A673 (cell line): Measurements from ENCODE around the gene TDRD15. TPM values are rescaled to one million over a fixed set of nuclear protein-coding genes. Genes with fewer than 3 reads are reported as not detected.

Source experiments
- Bru-seq: library from RNA; stranded (reverse); fragments of 400-500 nt; gene quantifications from one replicate; lab custom pipeline; 2021; lab: Mats Ljungman, UMichigan
- BruChase-seq, 2 experiments: library from RNA; stranded (reverse); fragments of 400-500 nt; gene quantifications; one replicate each; lab custom pipeline; 2021; lab: Mats Ljungman, UMichigan
- BruUV-seq: library from RNA; stranded (reverse); fragments of 400-500 nt; replicated peaks from 2 replicates; lab custom pipeline; 2021; lab: Mats Ljungman, UMichigan
- CTCF ChIA-PET: fragments of 300-600 bp; sonication (Branson Sonifier 250); formaldehyde crosslinking; loops from one replicate; lab custom pipeline; 2022; ENCODE audit warnings: antibody characterized with exemption; lab: Charles Lee
- POLR2A ChIA-PET: fragments of 300-600 bp; sonication (Branson Sonifier 250); formaldehyde crosslinking; loops from one replicate; lab custom pipeline; 2022; ENCODE audit warnings: antibody characterized with exemption; ENCODE audit not compliant: low non-redundant PET; lab: Charles Lee
- DNase-seq: peaks from one replicate; pipeline ENCODE4 v3.0.0-alpha.2; 2015; ENCODE audit warnings: low spot score
- H3K27ac ChIP-seq: fragments of 200-600 bp; sonication (generic); 2 replicates; pipeline ENCODE4 v1.5.1; 2016; ENCODE audit warnings: mixed run types, low read depth, mild to moderate bottlenecking, mixed read lengths, antibody characterized with exemption, low read length; ENCODE audit not compliant: poor library complexity, severe bottlenecking
- H3K27me3 ChIP-seq: fragments of 200-600 bp; sonication (generic); replicated peaks from 2 replicates; pipeline ENCODE4 v1.6.1; 2017; ENCODE audit warnings: mixed run types, low read depth, mild to moderate bottlenecking, mixed read lengths, antibody characterized with exemption, low read length; ENCODE audit not compliant: insufficient read depth, poor library complexity
- H3K36me3 ChIP-seq: fragments of 200-600 bp; sonication (generic); 2 replicates; pipeline ENCODE4 v1.6.1; 2016; ENCODE audit warnings: mixed run types, mild to moderate bottlenecking, mixed read lengths, antibody characterized with exemption, low read length; ENCODE audit not compliant: insufficient read depth, poor library complexity, severe bottlenecking
- H3K4me1 ChIP-seq: fragments of 200-600 bp; sonication (generic); 2 replicates; pipeline ENCODE4 v1.6.1; 2017; ENCODE audit warnings: mixed run types, mild to moderate bottlenecking, mixed read lengths, antibody characterized with exemption, low read length; ENCODE audit not compliant: insufficient read depth, poor library complexity, severe bottlenecking
- H3K4me3 ChIP-seq: fragments of 200-600 bp; sonication (generic); 2 replicates; pipeline ENCODE4 v1.5.1; 2016; ENCODE audit warnings: low read depth, mixed run types, mild to moderate bottlenecking, mixed read lengths, low read length; ENCODE audit not compliant: poor library complexity, severe bottlenecking
- H3K9me3 ChIP-seq: fragments of 200-600 bp; sonication (generic); 2 replicates; pipeline ENCODE4 v1.6.1; 2016; ENCODE audit warnings: mixed run types, low read depth, mild to moderate bottlenecking, mixed read lengths, antibody characterized with exemption, low read length; ENCODE audit not compliant: poor library complexity, severe bottlenecking
- EZH2 ChIP-seq: fragments of 200-600 bp; sonication (generic); IDR thresholded peaks from 2 replicates; pipeline ENCODE4 v1.6.1; 2017; ENCODE audit warnings: borderline replicate concordance, low read depth, mild to moderate bottlenecking, mixed read lengths, antibody characterized with exemption, low read length; ENCODE audit not compliant: poor library complexity, severe bottlenecking
- intact Hi-C: fragments of 100-400 bp; cut with micrococcal nuclease; formaldehyde crosslinking; loops from one replicate; pipeline ENCODE4 v1.10.0; 2022; ENCODE audit not compliant: unreplicated experiment
- long read RNA-seq: library from polyadenylated mRNA; stranded (forward); transcript quantifications from one replicate; pipeline ENCODE4 v2.0.0, GENCODE V29; 2022
- total RNA-seq: library from RNA; stranded (reverse); gene quantifications from 2 replicates; pipeline ENCODE4 v1.2.3, GENCODE V29; 2021
- TF ChIP-seq, protein P1 (sequence below): fragments of 300-800, 200-600 bp; sonication (generic); conservative IDR thresholded peaks from 2 replicates; pipeline ENCODE4 v1.5.1; 2017; ENCODE audit warnings: low read depth, mild to moderate bottlenecking, antibody characterized with exemption, low read length, moderate library complexity, mixed read lengths

TDRD15 gene
- total RNA-seq: not detected in 2 replicates
- not detected for Bru-seq, nascent RNA
- not detected for BruChase-seq, experiment 1, labeled RNA remaining after a 2-hour chase
- BruChase-seq, experiment 2, labeled RNA remaining after a 6-hour chase: not detected
- long read RNA-seq: 0 reads

DNA sequence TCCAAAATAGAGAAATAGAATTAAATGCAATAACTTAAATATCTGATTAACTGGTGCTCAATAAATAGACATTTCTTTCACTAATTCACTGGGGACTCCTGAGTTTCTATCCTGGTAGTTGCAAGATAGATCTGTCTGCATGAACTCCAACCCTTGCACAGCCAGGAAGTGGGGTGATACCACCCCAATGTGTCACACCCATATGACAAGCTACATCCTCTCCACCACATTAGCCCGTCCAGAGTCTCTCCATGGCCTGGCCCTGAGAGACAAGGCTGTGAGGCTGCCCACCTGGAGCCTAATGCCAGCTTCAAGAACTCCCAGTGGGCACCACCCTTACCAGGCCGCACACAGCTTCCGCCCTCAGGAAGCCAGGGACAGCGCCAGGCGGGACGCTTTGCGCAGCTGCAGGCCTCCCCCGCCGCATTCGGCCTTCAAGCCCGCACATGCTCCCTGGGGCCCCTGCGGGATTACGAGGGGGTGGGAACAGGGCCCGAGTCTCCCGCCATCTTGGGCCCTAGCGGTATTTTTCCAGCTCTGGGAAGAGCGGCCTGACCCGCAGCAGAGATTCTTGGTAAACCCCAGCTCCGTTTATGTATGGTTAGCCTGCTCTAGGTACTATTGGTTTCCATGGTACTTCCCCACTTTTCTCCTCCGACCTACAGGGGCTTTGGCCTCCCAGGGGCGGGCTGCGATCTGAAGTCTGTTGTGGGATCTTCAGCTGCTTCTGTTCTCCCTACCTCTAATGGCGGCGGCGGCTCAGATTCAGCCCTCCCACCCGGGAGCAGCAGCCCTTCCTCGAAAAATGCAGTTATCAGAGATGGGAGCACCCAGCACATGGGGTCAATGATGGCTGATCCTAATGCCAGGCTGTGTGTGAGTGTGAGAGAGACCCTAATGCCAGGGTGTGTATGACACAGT, at the start of gene TDRD15:
Gene TDRD15 (plus strand): TSS at position 496 of the 921 bp plus-strand sequence. CDS start 13,500 bp downstream, outside the sequence.
- peaks cover 18% of the 10 kb centered on the region for H3K27me3 ChIP-seq
- ChIA-PET POLR2A (no interaction called here), CTCF (no interaction called here)
- H3K27ac ChIP-seq: no peak within 1 kb of the TSS
- H3K9me3 ChIP-seq: no peaks in the 10 kb centered on the region
- no peak within 1 kb of the TSS for H3K4me3 ChIP-seq
- no peak for TF ChIP-seq EZH2
- TF ChIP-seq, protein P1, sequence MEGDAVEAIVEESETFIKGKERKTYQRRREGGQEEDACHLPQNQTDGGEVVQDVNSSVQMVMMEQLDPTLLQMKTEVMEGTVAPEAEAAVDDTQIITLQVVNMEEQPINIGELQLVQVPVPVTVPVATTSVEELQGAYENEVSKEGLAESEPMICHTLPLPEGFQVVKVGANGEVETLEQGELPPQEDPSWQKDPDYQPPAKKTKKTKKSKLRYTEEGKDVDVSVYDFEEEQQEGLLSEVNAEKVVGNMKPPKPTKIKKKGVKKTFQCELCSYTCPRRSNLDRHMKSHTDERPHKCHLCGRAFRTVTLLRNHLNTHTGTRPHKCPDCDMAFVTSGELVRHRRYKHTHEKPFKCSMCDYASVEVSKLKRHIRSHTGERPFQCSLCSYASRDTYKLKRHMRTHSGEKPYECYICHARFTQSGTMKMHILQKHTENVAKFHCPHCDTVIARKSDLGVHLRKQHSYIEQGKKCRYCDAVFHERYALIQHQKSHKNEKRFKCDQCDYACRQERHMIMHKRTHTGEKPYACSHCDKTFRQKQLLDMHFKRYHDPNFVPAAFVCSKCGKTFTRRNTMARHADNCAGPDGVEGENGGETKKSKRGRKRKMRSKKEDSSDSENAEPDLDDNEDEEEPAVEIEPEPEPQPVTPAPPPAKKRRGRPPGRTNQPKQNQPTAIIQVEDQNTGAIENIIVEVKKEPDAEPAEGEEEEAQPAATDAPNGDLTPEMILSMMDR: no peak
- intact Hi-C loops: no loop called here
- no peaks in the 10 kb centered on the region for H3K36me3 ChIP-seq
- no TSS peak for BruUV-seq
- H3K4me1 ChIP-seq: no peaks in the 10 kb centered on the region
- no peak for DNase-seq

- no peaks in the 10 kb centered on the region for H3K36me3 ChIP-seq
- H3K9me3 ChIP-seq: no peaks in the 10 kb centered on the region
- no peak for TF ChIP-seq EZH2
- TF ChIP-seq, protein P1: no peak
- H3K4me3 ChIP-seq: no peak overlapping the region
- no TSS peak for BruUV-seq
- no peaks in the 10 kb centered on the region for H3K27me3 ChIP-seq
- intact Hi-C loops: no loop called here
- DNase-seq: no peak
- ChIA-PET CTCF (no interaction called here), POLR2A (no interaction called here)
- H3K27ac ChIP-seq: no peak overlapping the region
- no peaks in the 10 kb centered on the region for H3K4me1 ChIP-seq
Measured at GRCh38 chr2:21078296-21078695, 45.5 kb upstream of the TDRD15 start.

GRCh38 chr2:21083482-21083881, 40.3 kb upstream of the TDRD15 start:
- no peaks in the 10 kb centered on the region for H3K4me1 ChIP-seq
- ChIA-PET POLR2A (no interaction called here), CTCF (no interaction called here)
- no peak overlapping the region for H3K27ac ChIP-seq
- intact Hi-C loops: no loop called here
- TF ChIP-seq EZH2: no peak
- TF ChIP-seq, protein P1: no peak
- no peak overlapping the region for H3K4me3 ChIP-seq
- DNase-seq: no peak
- no peaks in the 10 kb centered on the region for H3K36me3 ChIP-seq
- peaks cover 2% of the 10 kb centered on the region for H3K27me3 ChIP-seq
- no TSS peak for BruUV-seq
- no peaks in the 10 kb centered on the region for H3K9me3 ChIP-seq
